ENCODE results near the gene NTN1. TPM values are rescaled to one million over a fixed set of nuclear protein-coding genes. Genes with fewer than 3 reads are reported as not detected.

Gene NTN1
- total and polyA plus RNA-seq, 2 of the 4 experiments (the other 2 are of a cell fraction) = under 0.01 to 0.07 TPM

- Histone ChIP-seq H4K91ac (ENCODE audit: insufficient read depth, low read depth, low read length) (no peak overlapping the region), H3K9me1 (ENCODE audit: insufficient read depth, low read length) (no peaks in the 10 kb centered on the region), H3K14ac (replicated peaks; ENCODE audit: low read depth, low read length) (no peak overlapping the region), H3K9ac (ENCODE audit: low read depth, low read length) (no peak overlapping the region), H2AK5ac (ENCODE audit: low read depth, low read length) (no peak overlapping the region), H3K79me1 (ENCODE audit: low read depth in 1 of 2, low read length in 2 of 2) (no peaks in the 10 kb centered on the region), H3K4me2 (ENCODE audit: low read depth, low read length) (no peak overlapping the region), H2BK5ac (ENCODE audit: low read depth, low read length, poor library complexity, severe bottlenecking) (no peak overlapping the region), H2AFZ (replicated peaks; ENCODE audit: low read length, poor library complexity) (no peak overlapping the region), H2BK20ac (ENCODE audit: low read depth, low read length) (no peak overlapping the region), H4K5ac (ENCODE audit: low read depth, low read length) (no peak overlapping the region), H3K23ac (ENCODE audit: low read depth, low read length) (no peak overlapping the region), H3K4me3 (ENCODE audit: insufficient read depth, low read depth, low read length) (no peak overlapping the region), H3K56ac (ENCODE audit: extremely low read depth, insufficient read depth, low read length) (no peak overlapping the region), H3K4ac (ENCODE audit: low read depth, low read length) (no peak overlapping the region), H2BK15ac (ENCODE audit: low read depth, low read length) (no peak overlapping the region), H3K36me3 (ENCODE audit: control insufficient read depth, insufficient read depth, low read length) (no peaks in the 10 kb centered on the region), H2BK120ac (ENCODE audit: low read depth, low read length) (no peak overlapping the region), H3K18ac (ENCODE audit: low read depth, low read length) (no peak overlapping the region), H3K27me3 (ENCODE audit: control insufficient read depth, insufficient read depth, low read length) (no peaks in the 10 kb centered on the region), H3K27ac (ENCODE audit: insufficient read depth, low read length) (no peak overlapping the region), H3K9me3 (ENCODE audit: control insufficient read depth, insufficient read depth, low read length) (no peaks in the 10 kb centered on the region), H4K8ac (ENCODE audit: low read depth in 2 of 2, low read length in 2 of 2) (no peak overlapping the region), H4K20me1 (ENCODE audit: insufficient read depth, low read length) (no peaks in the 10 kb centered on the region), H3K4me1 (ENCODE audit: control insufficient read depth, insufficient read depth, low read length) (no peaks in the 10 kb centered on the region), H2AK9ac (replicated peaks; ENCODE audit: low read depth, low read length, poor library complexity) (no peak overlapping the region)
- BruUV-seq (replicated peaks) = no TSS peak
- in situ Hi-C loops (cut with MboI; ENCODE audit: low sequenced_read_pairs) = no loop called here
- ATAC-seq (ENCODE audit: low read depth) = no peak
- no peak for TF ChIP-seq MAZ (IDR thresholded peaks at IDR 0.05; ENCODE audit: borderline replicate concordance, low read depth, low read length)
- TF ChIP-seq SMC3 (IDR thresholded peaks at IDR 0.05; ENCODE audit: low read depth, low read length) = no peak
- TF ChIP-seq MAFK (IDR thresholded peaks at IDR 0.05; ENCODE audit: low read depth, low read length) = no peak
- no peak for TF ChIP-seq POLR2A (IDR thresholded peaks at IDR 0.05; ENCODE audit: low read depth, low read length)
- no peak for TF ChIP-seq CHD1 (IDR thresholded peaks at IDR 0.05; ENCODE audit: low read depth, low read length)
- no peak for TF ChIP-seq RCOR1 (IDR thresholded peaks at IDR 0.05; ENCODE audit: insufficient replicate concordance, low read length)
- no peak for TF ChIP-seq RAD21 (IDR thresholded peaks at IDR 0.05; ENCODE audit: low read length)
- no peak for TF ChIP-seq CTCF (conservative IDR thresholded peaks at IDR 0.05; ENCODE audit: low read depth, low read length)
- no peak for TF ChIP-seq CEBPB (IDR thresholded peaks at IDR 0.05; ENCODE audit: low read depth, low read length)
- TF ChIP-seq ELK1 (IDR thresholded peaks at IDR 0.05; ENCODE audit: borderline replicate concordance, low read depth, low read length) = no peak
- no peak for TF ChIP-seq MXI1 (IDR thresholded peaks at IDR 0.05; ENCODE audit: borderline replicate concordance, low read depth, low read length)
- no peak for TF ChIP-seq RFX5 (IDR thresholded peaks at IDR 0.05; ENCODE audit: low read depth, low read length)
- TF ChIP-seq NFE2L2 (IDR thresholded peaks at IDR 0.05; ENCODE audit: low read depth, low read length) = no peak
- TF ChIP-seq USF2 (IDR thresholded peaks at IDR 0.05; ENCODE audit: low read depth, low read length) = no peak
- no peak for DNase-seq
- WGBS, 2 experiments (ENCODE audit: extremely low coverage in 2 of 2, insufficient read length in 1 of 2) = 37% methylated on average over 2 of the region's 6 CpGs; no CpG with 5 or more reads in 1 of the 2 experiments
- intact Hi-C loops (cut with micrococcal nuclease) = no loop called here
- CTCF ChIA-PET = no interaction called here
- dilution Hi-C loops (cut with HindIII; ENCODE audit: low sequenced_read_pairs, unreplicated experiment) = no loop called here
- POLR2A ChIA-PET (ENCODE audit: unreplicated experiment) = no interaction called here
These were observed 77.0 kb downstream of the NTN1 start for GRCh38 chr17:9098242-9098825.
